Esophagus squamous epithelium (tissue), 5 donors: Measurements from ENCODE around the gene TOP2B. TPM values are rescaled to one million over a fixed set of nuclear protein-coding genes. Genes with fewer than 3 reads are reported as not detected.

Experiments
- DNase-seq: peaks from one replicate; lab custom pipeline; 2025; lab: John Stamatoyannopoulos, UW
- H3K27ac ChIP-seq, 4 donors: fragments of 200-600 bp; sonication (generic); one replicate each; pipeline ENCODE4 v1.5.1; 2016 to 2019; ENCODE audit warnings: mild to moderate bottlenecking in 1 of 4
- H3K27me3 ChIP-seq, 4 donors: fragments of 200-600 bp; sonication (generic); 1 replicate in 3 of 4; 2 replicates in 1 of 4; pipeline versions ENCODE4 v1.5.1 to v1.6.0; 2017 to 2021; ENCODE audit warnings: antibody characterized with exemption in 1 of 4
- H3K36me3 ChIP-seq, 3 donors: fragments of 200-600 bp; sonication (generic); one replicate each; pipeline ENCODE4 v1.5.1; 2016 to 2019
- H3K4me1 ChIP-seq, 3 donors: fragments of 200-600 bp; sonication (generic); one replicate each; pipeline ENCODE4 v1.5.1; 2017 to 2019
- H3K4me3 ChIP-seq, 4 donors: fragments of 200-600 bp; sonication (generic); 1 replicate in 3 of 4; 2 replicates in 1 of 4; pipeline ENCODE4 v1.5.1; 2016 to 2019; ENCODE audit warnings: mild to moderate bottlenecking in 2 of 4, moderate library complexity in 1 of 4
- H3K9me3 ChIP-seq, 3 donors: fragments of 200-600 bp; sonication (generic); one replicate each; pipeline ENCODE4 v1.5.1; 2016 to 2019
- POLR2A ChIP-seq, 4 donors: fragments of 450-650 bp; IDR thresholded peaks; one replicate each; pipeline ENCODE4 v1.6.1; 2017; ENCODE audit warnings: antibody characterized with exemption in 4 of 4, mild to moderate bottlenecking in 4 of 4, moderate library complexity in 3 of 4
- WGBS, 2 donors: methylation state at CpG; one replicate each; pipeline ENCODE4 v1.1.5; 2018; 5-methylcytosine and 5-hydroxymethylcytosine counted together
- intact Hi-C: fragments of 100-400 bp; cut with DNase I; formaldehyde crosslinking; loops from one replicate; pipeline ENCODE4 v1.15.0; 2022
- total RNA-seq, 4 donors: library from RNA; depleted of rRNA; stranded (reverse); fragments of >200 nt; gene quantifications; one replicate each; pipeline ENCODE4 v1.1.0, GENCODE V29; 2016
- TF ChIP-seq, protein P1 (sequence below), 6 experiments: fragments of 450-650 bp in 4 of 6; fragments of 200-600 bp in 2 of 6; sonication (generic) in 2 of 6; IDR thresholded peaks; one replicate each; pipeline ENCODE4 v1.5.1; 2016 to 2019; ENCODE audit warnings: antibody characterized with exemption in 6 of 6, mild to moderate bottlenecking in 4 of 6, moderate library complexity in 4 of 6
- donor health status: DM: yes; HTN: yes; CAD: no.

TOP2B gene
- total RNA-seq, 4 donors from 2014 or later, result 47.6 to 89.8 (median 67.4) TPM

GRCh38 chr3:25663347-25663868 lies 1.3 kb downstream of the TOP2B start:
- Histone ChIP-seq H3K27ac (peak overlapping the region; percentile 98 to 99 (median 99)), H3K4me1 (peaks cover 18 to 61% (median 19%) of the 10 kb centered on the region in 3 donors), H3K9me3 (no peaks in the 10 kb centered on the region), H3K36me3 (no peaks in the 10 kb centered on the region), H3K4me3 (peak overlapping the region; percentile 81 to 95 (median 90)), H3K27me3 (no peaks in the 10 kb centered on the region)
- TF ChIP-seq, protein P1, sequence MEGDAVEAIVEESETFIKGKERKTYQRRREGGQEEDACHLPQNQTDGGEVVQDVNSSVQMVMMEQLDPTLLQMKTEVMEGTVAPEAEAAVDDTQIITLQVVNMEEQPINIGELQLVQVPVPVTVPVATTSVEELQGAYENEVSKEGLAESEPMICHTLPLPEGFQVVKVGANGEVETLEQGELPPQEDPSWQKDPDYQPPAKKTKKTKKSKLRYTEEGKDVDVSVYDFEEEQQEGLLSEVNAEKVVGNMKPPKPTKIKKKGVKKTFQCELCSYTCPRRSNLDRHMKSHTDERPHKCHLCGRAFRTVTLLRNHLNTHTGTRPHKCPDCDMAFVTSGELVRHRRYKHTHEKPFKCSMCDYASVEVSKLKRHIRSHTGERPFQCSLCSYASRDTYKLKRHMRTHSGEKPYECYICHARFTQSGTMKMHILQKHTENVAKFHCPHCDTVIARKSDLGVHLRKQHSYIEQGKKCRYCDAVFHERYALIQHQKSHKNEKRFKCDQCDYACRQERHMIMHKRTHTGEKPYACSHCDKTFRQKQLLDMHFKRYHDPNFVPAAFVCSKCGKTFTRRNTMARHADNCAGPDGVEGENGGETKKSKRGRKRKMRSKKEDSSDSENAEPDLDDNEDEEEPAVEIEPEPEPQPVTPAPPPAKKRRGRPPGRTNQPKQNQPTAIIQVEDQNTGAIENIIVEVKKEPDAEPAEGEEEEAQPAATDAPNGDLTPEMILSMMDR (IDR thresholded peaks at IDR 0.05), result no peak
- TF ChIP-seq POLR2A (IDR thresholded peaks at IDR 0.05), result no peak
- intact Hi-C loops, result loop anchor here (5.0 kb wide), 1 partner anchor 119 kb away; the partner anchor contains the start of gene NGLY1
- DNase-seq, result no peak
- WGBS, 2 donors, result 0 to 1% methylated on average over 14 to 15 of the region's 15 CpGs

DNA sequence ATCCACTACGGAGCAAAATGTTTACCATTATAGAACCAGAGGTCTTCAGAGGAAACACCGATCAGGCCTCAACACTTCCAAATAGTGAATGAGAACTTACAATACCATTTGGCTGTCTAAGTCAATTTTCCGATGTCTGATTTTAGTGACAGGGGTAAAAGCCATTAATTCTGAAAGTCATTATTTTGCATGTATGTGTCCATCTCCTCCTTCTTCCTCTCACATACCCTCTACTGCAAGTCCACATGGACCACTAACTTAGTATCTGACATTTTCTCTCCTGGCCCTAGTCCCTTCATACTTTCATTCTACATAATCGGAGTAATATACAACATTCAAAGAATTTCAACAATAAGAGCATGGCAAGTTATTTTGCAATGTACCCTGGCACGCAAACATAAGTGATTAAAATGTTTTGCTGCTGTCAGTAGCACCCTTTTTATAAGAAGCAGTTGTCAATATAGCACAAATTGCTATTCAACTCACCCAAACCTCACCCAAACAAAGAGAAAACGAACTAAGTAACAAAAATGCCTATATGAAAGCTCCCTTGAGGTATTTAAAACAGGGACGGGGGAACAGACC lies 1.9 kb downstream of the TOP2B start:
- Histone ChIP-seq H3K4me1 (peaks cover 18 to 61% (median 19%) of the 10 kb centered on the region in 3 donors), H3K36me3 (no peaks in the 10 kb centered on the region), H3K4me3 (peak overlapping the region; percentile 81 to 95 (median 90)), H3K9me3 (no peaks in the 10 kb centered on the region), H3K27me3 (no peaks in the 10 kb centered on the region), H3K27ac (peak overlapping the region; percentile 98 to 99 (median 99))
- no peak for DNase-seq
- TF ChIP-seq POLR2A (IDR thresholded peaks at IDR 0.05), result no peak
- TF ChIP-seq, protein P1 (IDR thresholded peaks at IDR 0.05), result no peak
- intact Hi-C loops, result loop anchor here (5.0 kb wide), 1 partner anchor 119 kb away; the partner anchor contains the start of gene NGLY1
- WGBS, 2 donors, result 7 to 8% methylated on average over 7 of the region's 7 CpGs

DNA sequence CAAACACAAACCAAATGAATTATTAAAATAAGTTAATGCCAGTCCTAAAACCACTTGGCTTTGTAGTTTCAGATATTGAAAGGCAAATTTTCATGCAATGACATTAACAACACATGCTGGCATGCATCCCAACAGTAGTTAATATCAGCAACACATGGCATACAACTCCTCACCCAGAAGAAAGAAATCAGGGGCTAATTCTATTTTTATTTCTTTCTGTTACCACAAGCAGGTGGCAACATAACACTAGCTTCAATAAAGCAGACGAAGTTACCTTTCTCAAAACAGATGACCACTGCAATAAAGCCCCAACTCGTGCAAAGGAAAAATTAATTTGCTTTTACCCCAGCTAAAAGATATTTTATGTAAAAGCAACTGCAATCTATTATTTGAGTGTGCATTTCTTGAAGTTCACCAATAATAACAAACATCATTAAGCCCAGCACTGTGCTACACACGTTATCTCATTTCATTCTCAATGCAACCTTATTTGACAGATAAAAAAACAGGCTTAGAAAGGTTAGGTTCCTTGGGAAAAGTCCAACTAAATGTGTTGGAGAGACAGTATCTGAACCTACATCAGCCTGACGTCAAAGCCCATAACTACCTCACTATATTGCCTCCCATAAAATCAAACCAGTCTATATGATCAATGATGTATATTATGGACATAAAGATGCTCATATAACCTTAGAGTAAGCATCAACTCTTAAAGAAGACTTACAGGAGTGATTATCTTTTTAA lies 2.8 kb downstream of the TOP2B start:
- peak overlapping the region in 2 of 4 donors; percentile 98 to 99 for H3K27ac ChIP-seq
- H3K4me1 ChIP-seq, result peaks cover 18 to 69% (median 19%) of the 10 kb centered on the region in 3 donors
- 15 to 16% methylated on average over 4 of the region's 4 CpGs for WGBS, 2 donors
- peak overlapping the region in 3 of 4 donors; percentile 81 to 95 (median 91) for H3K4me3 ChIP-seq
- intact Hi-C loops, result loop anchor here (5.0 kb wide), 1 partner anchor 120 kb away; the partner anchor contains the start of gene NGLY1
- no peaks in the 10 kb centered on the region for H3K9me3 ChIP-seq
- no peaks in the 10 kb centered on the region for H3K27me3 ChIP-seq
- no peak for DNase-seq
- no peak for TF ChIP-seq POLR2A (IDR thresholded peaks at IDR 0.05)
- TF ChIP-seq, protein P1 (IDR thresholded peaks at IDR 0.05), result no peak
- no peaks in the 10 kb centered on the region for H3K36me3 ChIP-seq

DNA sequence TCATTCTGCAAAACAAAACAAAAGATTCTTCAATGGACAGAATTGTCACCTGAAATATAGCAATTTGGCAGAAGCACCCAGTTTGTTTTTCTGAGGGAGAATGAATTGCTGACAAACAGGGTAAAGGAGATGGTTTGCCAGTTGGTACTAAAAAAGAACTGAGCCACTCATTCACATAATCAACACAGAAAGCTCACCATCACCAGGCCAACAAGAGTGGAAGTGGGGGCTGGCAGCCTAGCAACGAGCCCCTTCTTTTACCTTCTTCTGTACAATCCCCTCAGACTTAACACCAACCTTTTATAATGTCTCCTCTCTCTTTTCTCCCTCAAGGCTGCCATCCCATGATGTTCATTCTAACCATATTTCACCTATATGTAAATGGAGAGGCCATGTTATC lies 5.9 kb downstream of the TOP2B start:
- H3K36me3 ChIP-seq, result no peaks in the 10 kb centered on the region
- no peak overlapping the region for H3K27ac ChIP-seq
- TF ChIP-seq, protein P1 (IDR thresholded peaks at IDR 0.05), result no peak
- no peak for TF ChIP-seq POLR2A (IDR thresholded peaks at IDR 0.05)
- WGBS, 2 donors, result 59 to 64% methylated on average over 1 of the region's 1 CpG
- no peaks in the 10 kb centered on the region for H3K27me3 ChIP-seq
- no peak for DNase-seq
- H3K4me3 ChIP-seq, result no peak overlapping the region
- intact Hi-C loops, result no loop called here
- peaks cover 15 to 83% (median 19%) of the 10 kb centered on the region in 3 donors for H3K4me1 ChIP-seq
- no peaks in the 10 kb centered on the region for H3K9me3 ChIP-seq

- Histone ChIP-seq H3K9me3 (no peaks in the 10 kb centered on the region), H3K4me1 (peaks cover 13 to 88% (median 16%) of the 10 kb centered on the region in 3 donors), H3K36me3 (no peaks in the 10 kb centered on the region), H3K27me3 (no peaks in the 10 kb centered on the region), H3K27ac (no peak overlapping the region), H3K4me3 (no peak overlapping the region)
- intact Hi-C loops, result no loop called here
- TF ChIP-seq, protein P1 (IDR thresholded peaks at IDR 0.05), result no peak
- no peak for TF ChIP-seq POLR2A (IDR thresholded peaks at IDR 0.05)
- no peak for DNase-seq
Observed at GRCh38 chr3:25657293-25657692, 7.4 kb downstream of the TOP2B start.
